Pancreas (tissue), 10 donors: ENCODE measurements around the gene CHD8. TPM values are rescaled to one million over a fixed set of nuclear protein-coding genes. Genes with fewer than 3 reads are reported as not detected.
"Not testable (repeated sequence)": the region's sequence is repeated elsewhere in the genome, so short reads cannot be mapped to it uniquely, and the experiment has no call there.

Source experiments
- ATAC-seq, 4 donors: fragments of 200-7000 bp; cut with Tn5 transposase; one replicate each; pipeline versions ENCODE4 v1.8.0 to v1.9.1; 2020; ENCODE audit warnings: mild to moderate bottlenecking in 4 of 4, moderate library complexity in 4 of 4
- DNase-seq, 6 donors: peaks; one replicate each; pipeline ENCODE4 v3.0.0-alpha.2; 2020
- FAIRE-seq: peaks from 2 replicates; lab custom pipeline; 2012; peaks lifted over from hg19 to GRCh38; lab: Jason Lieb, UNC
- H3K27ac ChIP-seq, 4 donors: fragments of 200-600 bp; sonication (generic); 1 replicate in 3 of 4; 2 replicates in 1 of 4; pipeline versions ENCODE4 v1.5.0 to v1.8.0; 2020
- H3K27me3 ChIP-seq, 4 donors: fragments of 200-600 bp; one replicate each; pipeline ENCODE4 v1.8.0; 2021
- H3K36me3 ChIP-seq, 3 donors: fragments of 200-600 bp; sonication (generic) in 1 of 3; one replicate each; pipeline versions ENCODE4 v1.5.0 to v1.8.0; 2020 to 2021
- H3K4me1 ChIP-seq, 3 donors: fragments of 200-600 bp; one replicate each; pipeline ENCODE4 v1.8.0; 2021
- H3K4me3 ChIP-seq, 4 donors: fragments of 200-600 bp; sonication (generic) in 2 of 4; one replicate each; pipeline versions ENCODE4 v1.5.0 to v1.8.0; 2020 to 2021
- H3K9me3 ChIP-seq, 4 donors: fragments of 200-600 bp; one replicate each; pipeline ENCODE4 v1.8.0; 2021
- WGBS, 2 donors: extraction: QIAGEN DNeasy Blood & Tissue Kit; methylation state at CpG; one replicate each; pipeline ENCODE4 v1.1.7; 2013; 5-methylcytosine and 5-hydroxymethylcytosine counted together
- intact Hi-C, 3 donors: fragments of 100-400 bp; cut with DNase I; formaldehyde crosslinking; loops; one replicate each; pipeline versions ENCODE4 v1.11.1 to v1.14.2; 2022
- polyA plus RNA-seq, 2 donors: library from polyadenylated mRNA; stranded (reverse); fragments of 200-250 nt; gene quantifications; one replicate each; pipeline ENCODE4 v1.2.3, GENCODE V29; 2013
- total RNA-seq, 6 donors: library from RNA; stranded (reverse); fragmentation: NEBNext Ultra II Directional in 4 of 6; extraction: Animal tissue kit (Norgen Biotek cat#: 25700) in 4 of 6; gene quantifications; one replicate each; pipeline versions ENCODE4 v1.2.1 to v1.2.4, GENCODE V29; 2021 to 2023
- TF ChIP-seq, protein P1 (sequence below), 4 donors: fragments of 200-600 bp; sonication (generic) in 3 of 4; IDR thresholded peaks; one replicate each; pipeline versions ENCODE4 v1.5.0 to v1.8.0; 2021; ENCODE audit warnings: antibody characterized with exemption in 4 of 4
- donor health status: healthy with polysubstance abuse.
- donor health status: DM: no; HTN: no; CAD: no; lungs with moderate emphysema.
- donor health status: DM: no; HTN: no; CAD: no.
- donor health status: control.
- donor health status: control.
- donor health status: Bipolar disorder and iron deficiency.
- donor health status: DM: yes; HTN: yes; CAD: no.
- donor health status: DM: no; HTN: no; CAD: no.
- donor health status: DM: no; HTN: no; CAD: no.
- donor health status: DM: yes; HTN: yes; CAD: no.

The CHD8 gene
- total and polyA plus RNA-seq, 8 donors = 20.5 to 42.4 (median 25.6) TPM

DNA sequence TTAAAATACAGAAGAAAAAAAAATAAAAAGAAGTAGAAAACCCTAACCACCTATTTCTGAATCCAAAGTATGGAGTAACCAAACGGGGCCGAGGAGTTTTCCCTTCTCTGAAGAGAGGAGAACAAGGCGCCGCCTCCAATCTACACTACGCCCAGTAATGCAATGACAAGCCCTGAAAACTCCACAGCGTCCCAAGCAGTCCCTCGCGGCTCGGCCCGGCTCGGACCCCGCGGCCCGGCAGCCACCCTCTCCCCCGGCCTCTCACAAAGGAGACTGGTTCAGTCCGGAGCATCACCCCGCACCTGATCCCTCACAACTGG, 371 bp downstream of the CHD8 start:
- no peak for FAIRE-seq
- no peak for DNase-seq
- no peaks in the 10 kb centered on the region for H3K36me3 ChIP-seq
- 0 to 1% methylated on average over 17 of the region's 17 CpGs for WGBS, 2 donors
- no peaks in the 10 kb centered on the region for H3K9me3 ChIP-seq
- peaks cover 4 to 19% (median 5%) of the 10 kb centered on the region in 3 donors for H3K4me1 ChIP-seq
- H3K27ac ChIP-seq = peak overlapping the region; percentile 67 to 97 (median 89)
- intact Hi-C loops = no loop called here
- no peaks in the 10 kb centered on the region for H3K27me3 ChIP-seq
- peak overlapping the region; percentile 43 to 83 (median 72) for H3K4me3 ChIP-seq
- TF ChIP-seq, protein P1, sequence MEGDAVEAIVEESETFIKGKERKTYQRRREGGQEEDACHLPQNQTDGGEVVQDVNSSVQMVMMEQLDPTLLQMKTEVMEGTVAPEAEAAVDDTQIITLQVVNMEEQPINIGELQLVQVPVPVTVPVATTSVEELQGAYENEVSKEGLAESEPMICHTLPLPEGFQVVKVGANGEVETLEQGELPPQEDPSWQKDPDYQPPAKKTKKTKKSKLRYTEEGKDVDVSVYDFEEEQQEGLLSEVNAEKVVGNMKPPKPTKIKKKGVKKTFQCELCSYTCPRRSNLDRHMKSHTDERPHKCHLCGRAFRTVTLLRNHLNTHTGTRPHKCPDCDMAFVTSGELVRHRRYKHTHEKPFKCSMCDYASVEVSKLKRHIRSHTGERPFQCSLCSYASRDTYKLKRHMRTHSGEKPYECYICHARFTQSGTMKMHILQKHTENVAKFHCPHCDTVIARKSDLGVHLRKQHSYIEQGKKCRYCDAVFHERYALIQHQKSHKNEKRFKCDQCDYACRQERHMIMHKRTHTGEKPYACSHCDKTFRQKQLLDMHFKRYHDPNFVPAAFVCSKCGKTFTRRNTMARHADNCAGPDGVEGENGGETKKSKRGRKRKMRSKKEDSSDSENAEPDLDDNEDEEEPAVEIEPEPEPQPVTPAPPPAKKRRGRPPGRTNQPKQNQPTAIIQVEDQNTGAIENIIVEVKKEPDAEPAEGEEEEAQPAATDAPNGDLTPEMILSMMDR (IDR thresholded peaks at IDR 0.05) = no peak
- ATAC-seq = peak; percentile 21 to 43 (median 37)

DNA sequence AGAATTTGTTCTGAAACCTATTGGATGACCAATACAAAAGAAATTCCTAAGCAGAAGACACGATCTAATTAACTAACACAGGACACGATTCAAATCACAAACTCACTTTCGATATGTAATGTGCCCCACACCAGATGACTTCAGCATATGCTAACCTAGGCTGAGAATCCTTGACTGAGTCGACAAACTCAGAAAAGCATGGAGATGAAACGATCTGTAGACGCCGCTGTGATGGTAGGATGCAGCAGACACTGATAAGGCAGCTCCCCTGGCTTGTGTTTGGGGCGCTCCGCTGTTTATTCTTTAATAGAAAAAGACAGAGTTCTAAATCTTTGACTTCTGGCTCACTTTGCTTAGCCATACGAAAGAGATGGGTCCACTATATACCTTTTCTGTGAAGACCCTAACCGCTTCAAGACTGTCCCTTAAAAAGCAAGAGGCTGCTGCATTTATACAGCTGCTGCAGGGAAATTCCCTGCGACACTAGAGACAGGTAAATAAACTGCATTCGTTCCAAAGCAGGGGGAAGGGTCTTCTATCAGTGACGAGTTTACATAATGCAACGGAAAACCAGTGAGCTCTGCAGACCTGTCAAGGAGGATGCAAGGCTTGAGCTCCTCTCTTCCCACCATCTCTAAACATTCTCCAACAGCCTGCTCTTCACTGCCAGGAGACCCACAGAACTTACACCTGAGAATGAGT, 929 bp downstream of the CHD8 start:
- WGBS, 2 donors = 6 to 8% methylated on average over 15 of the region's 15 CpGs
- peak in 1 of 4 donors; percentile 4 for ATAC-seq
- no peaks in the 10 kb centered on the region for H3K36me3 ChIP-seq
- H3K4me3 ChIP-seq = peak overlapping the region; percentile 43 to 83 (median 72)
- no peak for FAIRE-seq
- no peak for DNase-seq
- peak overlapping the region; percentile 67 to 97 (median 89) for H3K27ac ChIP-seq
- H3K9me3 ChIP-seq = no peaks in the 10 kb centered on the region
- intact Hi-C loops = no loop called here
- peaks cover 4 to 19% (median 5%) of the 10 kb centered on the region in 3 donors for H3K4me1 ChIP-seq
- TF ChIP-seq, protein P1 (IDR thresholded peaks at IDR 0.05) = no peak
- H3K27me3 ChIP-seq = no peaks in the 10 kb centered on the region

DNA sequence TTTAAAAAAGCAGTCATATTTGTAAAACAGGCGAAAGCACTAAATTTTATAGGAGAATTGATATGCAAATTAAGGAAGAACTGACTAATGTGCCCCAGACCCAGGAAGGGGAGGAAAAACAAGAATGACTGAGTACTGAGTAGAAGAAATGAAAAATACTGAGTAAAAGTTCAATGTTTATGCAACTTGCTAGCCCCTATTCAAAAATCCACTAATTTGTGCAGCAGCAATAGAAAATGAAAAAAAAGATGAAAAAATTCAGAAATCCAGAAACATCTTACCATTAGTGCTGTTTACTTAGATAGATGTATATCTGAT, 6.1 kb downstream of the CHD8 start:
- Histone ChIP-seq H3K9me3 (no peaks in the 10 kb centered on the region), H3K4me3 (no peak overlapping the region), H3K36me3 (no peaks in the 10 kb centered on the region), H3K4me1 (peaks cover 4 to 16% (median 5%) of the 10 kb centered on the region in 3 donors), H3K27me3 (no peaks in the 10 kb centered on the region), H3K27ac (no peak overlapping the region)
- FAIRE-seq = no peak
- no peak for DNase-seq
- ATAC-seq = no peak
- intact Hi-C loops = no loop called here
- TF ChIP-seq, protein P1 (IDR thresholded peaks at IDR 0.05) = no peak
- 88 to 89% methylated on average over 1 of the region's 1 CpG for WGBS, 2 donors

DNA sequence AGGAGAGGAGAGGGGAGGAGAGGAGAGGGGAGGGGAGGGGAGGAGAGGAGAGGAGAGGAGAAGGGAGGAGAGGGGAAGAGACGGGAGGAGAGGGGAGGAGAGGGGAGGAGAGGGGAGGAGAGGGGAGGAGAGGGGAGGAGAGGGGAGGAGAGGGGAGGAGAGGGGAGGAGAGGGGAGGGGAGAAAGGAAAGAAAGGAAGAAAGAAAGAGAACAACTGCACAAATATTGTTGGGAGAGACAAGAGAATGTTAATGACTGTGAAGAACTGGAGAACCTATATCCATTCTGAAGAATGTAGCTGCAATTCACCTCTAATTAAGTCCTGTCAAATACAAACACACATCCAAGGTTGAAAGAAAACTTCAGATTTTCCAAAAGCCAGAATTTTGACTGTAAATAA, 13.3 kb downstream of the CHD8 start:
- H3K4me3 ChIP-seq, FAIRE-seq, DNase-seq, intact Hi-C loops, H3K9me3 ChIP-seq, H3K4me1 ChIP-seq, ATAC-seq, H3K27ac ChIP-seq, H3K36me3 ChIP-seq, H3K27me3 ChIP-seq: not testable (repeated sequence)
- WGBS, 2 donors = 83 to 100% methylated on average over 1 of the region's 1 CpG

DNA sequence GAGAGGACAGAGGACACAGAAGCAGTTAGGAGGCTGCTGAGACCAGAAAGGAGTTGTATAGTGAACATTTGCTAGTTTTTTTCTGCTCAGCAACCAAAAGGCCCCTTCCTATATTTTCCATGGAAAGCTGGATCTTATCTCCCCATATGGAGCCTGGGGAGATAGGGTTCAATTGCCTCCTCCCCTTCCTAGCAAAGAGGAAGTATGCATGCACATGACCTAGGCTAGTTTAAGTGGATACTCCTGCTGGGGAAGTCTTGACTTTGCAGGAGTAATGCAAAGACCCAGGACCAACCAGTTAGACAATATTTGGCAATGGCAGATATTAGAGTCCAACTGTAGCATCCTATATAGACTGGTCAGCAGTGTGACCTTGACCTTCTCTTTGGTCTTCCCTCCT, 15.1 kb downstream of the CHD8 start:
- DNase-seq (no peak), FAIRE-seq (no peak)
- TF ChIP-seq, protein P1 (IDR thresholded peaks at IDR 0.05) = no peak

More for the DNA sequence above, 15.1 kb downstream of the CHD8 start:
- Histone ChIP-seq H3K4me3 (no peak overlapping the region), H3K4me1 (peaks cover 4 to 5% (median 4%) of the 10 kb centered on the region in 3 donors), H3K36me3 (no peaks in the 10 kb centered on the region), H3K27ac (no peak overlapping the region), H3K27me3 (no peaks in the 10 kb centered on the region), H3K9me3 (no peaks in the 10 kb centered on the region)
- intact Hi-C loops = no loop called here
- no peak for ATAC-seq
